GM12878 (cell line): ENCODE measurements around the gene RSKR. TPM values are rescaled to one million over a fixed set of nuclear protein-coding genes. Genes with fewer than 3 reads are reported as not detected.

ENCODE experiments used
- ATAC-seq: fragments of 200-7000 bp; cut with Tn5 transposase; 3 replicates; pipeline ENCODE4 v1.9.1; 2020; ENCODE audit warnings: mild to moderate bottlenecking, moderate library complexity
- BruUV-seq: library from RNA; stranded (reverse); fragments of 400-500 nt; replicated peaks from 2 replicates; lab custom pipeline; 2021; lab: Mats Ljungman, UMichigan
- CTCF ChIA-PET: fragments of 300-600 bp; sonication (Branson Sonifier 250); formaldehyde crosslinking; extraction: SDS; loops from one replicate; lab custom pipeline; 2021; ENCODE audit warnings: inconsistent platforms; lab: Yijun Ruan, JAX
- POLR2A ChIA-PET: fragments of 350-600 bp; formaldehyde crosslinking; extraction: SDS; loops from one replicate; lab custom pipeline; 2021; ENCODE audit warnings: inconsistent platforms; lab: Charles Lee
- RAD21 ChIA-PET: fragments of 300-600 bp; sonication (Branson Sonifier 250); formaldehyde crosslinking; loops from one replicate; lab custom pipeline; 2023; ENCODE audit warnings: antibody characterized with exemption; ENCODE audit not compliant: unreplicated experiment; lab: Charles Lee
- SMC1A ChIA-PET: fragments of 300-600 bp; sonication (Branson Sonifier 250); formaldehyde crosslinking; loops from one replicate; lab custom pipeline; 2023; ENCODE audit not compliant: unreplicated experiment, uncharacterized antibody; lab: Charles Lee
- DNase-seq: peaks from one replicate; pipeline ENCODE4 v3.0.0-alpha.2; 2011; ENCODE audit warnings: low read depth, low spot score
- FAIRE-seq: peaks from 3 replicates; lab custom pipeline; 2011; peaks lifted over from hg19 to GRCh38; lab: Jason Lieb, UNC
- H2AFZ ChIP-seq: 2 replicates; pipeline ENCODE4 v1.6.0; 2011; ENCODE audit warnings: low read depth, low read length, control low read depth; ENCODE audit not compliant: control insufficient read depth
- H3K27ac ChIP-seq: 2 replicates; pipeline ENCODE4 v1.5.1; 2011; ENCODE audit warnings: control low read depth; ENCODE audit not compliant: control insufficient read depth, insufficient read depth
- H3K27me3 ChIP-seq, 2 experiments: replicated peaks in 1 of 2; 2 replicates each; pipeline versions ENCODE4 v1.6.0 to v1.6.1; 2011; ENCODE audit warnings: low read length in 1 of 2; ENCODE audit not compliant: control insufficient read depth in 2 of 2, insufficient read depth in 2 of 2
- H3K36me3 ChIP-seq, 2 experiments: 2 replicates each; pipeline ENCODE4 v1.5.1; 2011; ENCODE audit warnings: low read length in 1 of 2; ENCODE audit not compliant: control insufficient read depth in 2 of 2, insufficient read depth in 2 of 2
- H3K4me1 ChIP-seq: 2 replicates; pipeline ENCODE4 v1.6.1; 2011; ENCODE audit warnings: mild to moderate bottlenecking, low read length, moderate library complexity, mixed read lengths; ENCODE audit not compliant: control insufficient read depth, insufficient read depth
- H3K4me2 ChIP-seq: 2 replicates; pipeline ENCODE4 v1.6.0; 2011; ENCODE audit warnings: control low read depth; ENCODE audit not compliant: control insufficient read depth, insufficient read depth
- H3K4me3 ChIP-seq: fragments of 200-600 bp; sonication (generic); 2 replicates; pipeline ENCODE4 v1.5.1; 2016
- H3K79me2 ChIP-seq: 2 replicates; pipeline ENCODE4 v1.6.0; 2011; ENCODE audit warnings: low read length; ENCODE audit not compliant: control insufficient read depth, insufficient read depth
- H3K9ac ChIP-seq: 2 replicates; pipeline ENCODE4 v1.8.0; 2011; ENCODE audit warnings: low read length, control low read depth, mixed read lengths; ENCODE audit not compliant: control insufficient read depth, insufficient read depth
- H3K9me3 ChIP-seq: replicated peaks from 3 replicates; pipeline ENCODE4 v1.5.1; 2011; ENCODE audit warnings: mild to moderate bottlenecking, low read length; ENCODE audit not compliant: control insufficient read depth, insufficient read depth
- H4K20me1 ChIP-seq: 2 replicates; pipeline ENCODE4 v1.6.0; 2011; ENCODE audit not compliant: control insufficient read depth, insufficient read depth
- CBX5 ChIP-seq: sonication (generic); IDR thresholded peaks from 2 replicates; pipeline ENCODE4 v1.6.1; 2016; ENCODE audit warnings: low read depth, moderate library complexity, mild to moderate bottlenecking, inconsistent platforms
- ESRRA ChIP-seq: IDR thresholded peaks from 2 replicates; pipeline ENCODE4 v1.6.1; 2012; ENCODE audit warnings: mild to moderate bottlenecking, low read length, improper control_type of control experiment
- FOXM1 ChIP-seq: IDR thresholded peaks from 2 replicates; pipeline ENCODE4 v1.6.1; 2012; ENCODE audit warnings: low read depth, mild to moderate bottlenecking, inconsistent platforms, low read length, moderate library complexity
- IRF4 ChIP-seq: IDR thresholded peaks from 2 replicates; pipeline ENCODE4 v1.6.1; 2011; ENCODE audit warnings: low read depth, low read length
- KAT2A ChIP-seq: conservative IDR thresholded peaks from 2 replicates; pipeline ENCODE4 v1.6.1; 2011; ENCODE audit warnings: low read depth, low read length; ENCODE audit not compliant: control insufficient read depth
- NBN ChIP-seq: fragments of 450-650 bp; IDR thresholded peaks from 2 replicates; pipeline ENCODE4 v1.6.1; 2016
- NRF1 ChIP-seq: conservative IDR thresholded peaks from 2 replicates; pipeline ENCODE4 v1.6.1; 2011; ENCODE audit warnings: mild to moderate bottlenecking, low read depth, low read length, improper control_type of control experiment
- RB1 ChIP-seq: fragments of 450-650 bp; formaldehyde crosslinking; IDR thresholded peaks from 2 replicates; pipeline ENCODE4 v1.6.1; 2017; ENCODE audit warnings: mild to moderate bottlenecking, borderline replicate concordance
- SIX5 ChIP-seq: IDR thresholded peaks from 2 replicates; pipeline ENCODE4 v1.6.1; 2011; ENCODE audit warnings: mild to moderate bottlenecking, low read depth, low read length, moderate library complexity; ENCODE audit not compliant: severe bottlenecking
- TBL1XR1 ChIP-seq: IDR thresholded peaks from 2 replicates; pipeline ENCODE4 v1.6.1; 2012; ENCODE audit warnings: low read depth, low read length, improper control_type of control experiment
- YY1 ChIP-seq: IDR thresholded peaks from 2 replicates; pipeline ENCODE4 v1.6.1; 2011; ENCODE audit warnings: low read depth, mild to moderate bottlenecking, low read length
- ZBED1 ChIP-seq: IDR thresholded peaks from 2 replicates; pipeline ENCODE4 v1.6.1; 2016; ENCODE audit warnings: borderline replicate concordance
- ZNF217 ChIP-seq: fragments of 450-650 bp; IDR thresholded peaks from 2 replicates; pipeline ENCODE4 v1.6.1; 2017; ENCODE audit warnings: antibody characterized with exemption, mild to moderate bottlenecking
- WGBS: methylation state at CpG from one replicate; pipeline ENCODE4 v1.1.6; 2016; ENCODE audit warnings: low lambda C conversion rate; ENCODE audit not compliant: insufficient replicate concordance, insufficient coverage; ENCODE audit errors: missing lambda C conversion rate; 5-methylcytosine and 5-hydroxymethylcytosine counted together
- in situ Hi-C: fragments of 300-500 bp; cut with MboI; formaldehyde crosslinking; loops from 9 replicates; pipeline ENCODE4 v1.14.3; 2018; ENCODE audit warnings: mixed read lengths
- intact Hi-C: fragments of 100-400 bp; cut with micrococcal nuclease; formaldehyde crosslinking; loops from one replicate; pipeline ENCODE4 v1.14.2; 2022; ENCODE audit not compliant: unreplicated experiment
- polyA plus RNA-seq, 11 experiments: library from polyadenylated mRNA; depleted of rRNA in 4 of 11; unstranded in 6 of 11; stranded (reverse) in 5 of 11; fragments of >200 nt; fragmentation: Nextera tagmentation in 4 of 11; fragmentation: Illumina TruSeq in 1 of 11; extraction: Ambion mirVana in 4 of 11; extraction: Trizol in 1 of 11; gene quantifications; 1 replicate in 1 of 11; 2 replicates in 10 of 11; pipeline versions ENCODE4 v1.2.1 to v1.2.3, GENCODE V29; 2011 to 2016; ENCODE audit warnings: inconsistent platforms in 2 of 11, missing spikeins in 2 of 11, low read depth in 1 of 11
- total RNA-seq, 4 experiments: library from RNA; depleted of rRNA in 3 of 4; stranded (reverse); fragments of >200 nt in 3 of 4; fragmentation: Illumina TruSeq in 1 of 4; extraction: Trizol in 1 of 4; gene quantifications; 2 replicates each; pipeline versions ENCODE4 v1.2.1 to v1.2.3, GENCODE V29; 2013 to 2021
- TF ChIP-seq, protein P1 (sequence below): IDR thresholded peaks from 2 replicates; pipeline ENCODE4 v1.6.1; 2012; ENCODE audit warnings: improper control_type of control experiment, low read depth, low read length; ENCODE audit not compliant: insufficient replicate concordance
- TF ChIP-seq, protein P2 (sequence below), 3 experiments: IDR thresholded peaks in 2 of 3; conservative IDR thresholded peaks in 1 of 3; 2 replicates each; pipeline ENCODE4 v1.5.1; 2011; ENCODE audit warnings: low read depth in 3 of 3, low read length in 3 of 3, mild to moderate bottlenecking in 3 of 3, control low read depth in 2 of 3, moderate library complexity in 2 of 3, inconsistent platforms in 1 of 3, mixed read lengths in 1 of 3; ENCODE audit not compliant: control insufficient read depth in 2 of 3, insufficient read depth in 1 of 3; ENCODE audit errors: extremely low read depth in 1 of 3
- TF ChIP-seq, protein P3 (sequence below): IDR thresholded peaks from 2 replicates; pipeline ENCODE4 v1.6.1; 2011; ENCODE audit warnings: borderline replicate concordance, low read depth, mild to moderate bottlenecking, moderate library complexity, low read length; ENCODE audit not compliant: insufficient read depth, poor library complexity, severe bottlenecking

RSKR gene
- total and polyA plus RNA-seq, 10 of the 15 experiments (the other 5 are each of a cell fraction or from before 2014, with no cell fraction given): 0.52 to 22.4 (median 8.7) TPM

DNA sequence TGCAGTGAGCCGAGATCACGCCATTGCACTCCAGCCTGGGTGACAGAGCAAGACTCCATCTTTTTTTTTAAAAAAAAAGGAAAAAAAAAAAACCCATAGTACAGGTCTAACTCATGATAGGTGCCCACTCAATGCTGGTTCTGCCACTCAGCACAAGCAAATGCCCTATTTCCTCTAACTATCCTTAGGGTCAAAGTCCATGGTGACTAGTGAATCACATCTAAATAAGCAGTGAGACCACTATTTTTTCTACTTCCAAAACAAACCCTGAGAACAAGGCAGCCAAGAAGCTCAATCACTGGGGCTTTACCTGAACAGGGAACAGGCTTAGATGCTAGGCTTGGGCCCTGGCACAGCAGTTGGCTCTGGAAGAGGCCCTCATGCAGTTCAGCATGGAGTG, 27.6 kb upstream of the RSKR start:
- H3K4me1 ChIP-seq: peaks cover 9% of the 10 kb centered on the region
- CTCF ChIA-PET: interaction anchor here (0.7 to 6.0 kb wide), 3 partner anchors 20 to 53 kb away, joined by 4 to 56 read pairs (median 5); partner anchors contain the start of genes SDF2 and SUPT6H
- no peak overlapping the region for H2AFZ ChIP-seq
- BruUV-seq: no TSS peak
- H3K27ac ChIP-seq: no peak overlapping the region
- H3K36me3 ChIP-seq: peaks cover 27 to 54% of the 10 kb centered on the region in 2 experiments
- intact Hi-C loops: no loop called here
- in situ Hi-C loops: no loop called here
- no peaks in the 10 kb centered on the region; the same call in 1 of the 2 replicates for H4K20me1 ChIP-seq
- no peak overlapping the region for H3K4me2 ChIP-seq
- H3K9me3 ChIP-seq: no peaks in the 10 kb centered on the region
- 96% methylated on average over 2 of the region's 2 CpGs for WGBS
- POLR2A ChIA-PET: interaction anchor here (5.4 kb wide), 1 partner anchor 65 kb away, joined by 25 read pairs; the partner anchor contains the start of gene ALDOC
- H3K9ac ChIP-seq: no peak overlapping the region
- FAIRE-seq (no peak), DNase-seq (no peak), ATAC-seq (no peak)
- SMC1A ChIA-PET: interaction anchor here (1.6 kb wide), 1 partner anchor 11 kb away, joined by 4 read pairs; no protein-coding TSS in a partner anchor
- no peak overlapping the region for H3K4me3 ChIP-seq
- peaks cover 33% of the 10 kb centered on the region for H3K79me2 ChIP-seq
- RAD21 ChIA-PET: interaction anchor here (1.7 kb wide), 1 partner anchor 34 kb away, joined by 3 read pairs; no protein-coding TSS in a partner anchor
- H3K27me3 ChIP-seq: no peaks in the 10 kb centered on the region
- TF ChIP-seq FOXM1 (no peak), NRF1 (no peak), RB1 (no peak), ESRRA (no peak), ZBED1 (no peak), IRF4 (no peak), TBL1XR1 (no peak), NBN (no peak), KAT2A (no peak), ZNF217 (no peak), SIX5 (no peak), YY1 (no peak), CBX5 (no peak)
- TF ChIP-seq, protein P1, sequence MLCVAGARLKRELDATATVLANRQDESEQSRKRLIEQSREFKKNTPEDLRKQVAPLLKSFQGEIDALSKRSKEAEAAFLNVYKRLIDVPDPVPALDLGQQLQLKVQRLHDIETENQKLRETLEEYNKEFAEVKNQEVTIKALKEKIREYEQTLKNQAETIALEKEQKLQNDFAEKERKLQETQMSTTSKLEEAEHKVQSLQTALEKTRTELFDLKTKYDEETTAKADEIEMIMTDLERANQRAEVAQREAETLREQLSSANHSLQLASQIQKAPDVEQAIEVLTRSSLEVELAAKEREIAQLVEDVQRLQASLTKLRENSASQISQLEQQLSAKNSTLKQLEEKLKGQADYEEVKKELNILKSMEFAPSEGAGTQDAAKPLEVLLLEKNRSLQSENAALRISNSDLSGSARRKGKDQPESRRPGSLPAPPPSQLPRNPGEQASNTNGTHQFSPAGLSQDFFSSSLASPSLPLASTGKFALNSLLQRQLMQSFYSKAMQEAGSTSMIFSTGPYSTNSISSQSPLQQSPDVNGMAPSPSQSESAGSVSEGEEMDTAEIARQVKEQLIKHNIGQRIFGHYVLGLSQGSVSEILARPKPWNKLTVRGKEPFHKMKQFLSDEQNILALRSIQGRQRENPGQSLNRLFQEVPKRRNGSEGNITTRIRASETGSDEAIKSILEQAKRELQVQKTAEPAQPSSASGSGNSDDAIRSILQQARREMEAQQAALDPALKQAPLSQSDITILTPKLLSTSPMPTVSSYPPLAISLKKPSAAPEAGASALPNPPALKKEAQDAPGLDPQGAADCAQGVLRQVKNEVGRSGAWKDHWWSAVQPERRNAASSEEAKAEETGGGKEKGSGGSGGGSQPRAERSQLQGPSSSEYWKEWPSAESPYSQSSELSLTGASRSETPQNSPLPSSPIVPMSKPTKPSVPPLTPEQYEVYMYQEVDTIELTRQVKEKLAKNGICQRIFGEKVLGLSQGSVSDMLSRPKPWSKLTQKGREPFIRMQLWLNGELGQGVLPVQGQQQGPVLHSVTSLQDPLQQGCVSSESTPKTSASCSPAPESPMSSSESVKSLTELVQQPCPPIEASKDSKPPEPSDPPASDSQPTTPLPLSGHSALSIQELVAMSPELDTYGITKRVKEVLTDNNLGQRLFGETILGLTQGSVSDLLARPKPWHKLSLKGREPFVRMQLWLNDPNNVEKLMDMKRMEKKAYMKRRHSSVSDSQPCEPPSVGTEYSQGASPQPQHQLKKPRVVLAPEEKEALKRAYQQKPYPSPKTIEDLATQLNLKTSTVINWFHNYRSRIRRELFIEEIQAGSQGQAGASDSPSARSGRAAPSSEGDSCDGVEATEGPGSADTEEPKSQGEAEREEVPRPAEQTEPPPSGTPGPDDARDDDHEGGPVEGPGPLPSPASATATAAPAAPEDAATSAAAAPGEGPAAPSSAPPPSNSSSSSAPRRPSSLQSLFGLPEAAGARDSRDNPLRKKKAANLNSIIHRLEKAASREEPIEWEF: no peak
- TF ChIP-seq, protein P2, sequence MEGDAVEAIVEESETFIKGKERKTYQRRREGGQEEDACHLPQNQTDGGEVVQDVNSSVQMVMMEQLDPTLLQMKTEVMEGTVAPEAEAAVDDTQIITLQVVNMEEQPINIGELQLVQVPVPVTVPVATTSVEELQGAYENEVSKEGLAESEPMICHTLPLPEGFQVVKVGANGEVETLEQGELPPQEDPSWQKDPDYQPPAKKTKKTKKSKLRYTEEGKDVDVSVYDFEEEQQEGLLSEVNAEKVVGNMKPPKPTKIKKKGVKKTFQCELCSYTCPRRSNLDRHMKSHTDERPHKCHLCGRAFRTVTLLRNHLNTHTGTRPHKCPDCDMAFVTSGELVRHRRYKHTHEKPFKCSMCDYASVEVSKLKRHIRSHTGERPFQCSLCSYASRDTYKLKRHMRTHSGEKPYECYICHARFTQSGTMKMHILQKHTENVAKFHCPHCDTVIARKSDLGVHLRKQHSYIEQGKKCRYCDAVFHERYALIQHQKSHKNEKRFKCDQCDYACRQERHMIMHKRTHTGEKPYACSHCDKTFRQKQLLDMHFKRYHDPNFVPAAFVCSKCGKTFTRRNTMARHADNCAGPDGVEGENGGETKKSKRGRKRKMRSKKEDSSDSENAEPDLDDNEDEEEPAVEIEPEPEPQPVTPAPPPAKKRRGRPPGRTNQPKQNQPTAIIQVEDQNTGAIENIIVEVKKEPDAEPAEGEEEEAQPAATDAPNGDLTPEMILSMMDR (IDR thresholded peaks at IDR 0.05 in 2 of 3, conservative IDR thresholded peaks at IDR 0.05 in 1 of 3; ENCODE audit: control insufficient read depth in 2 of 3, extremely low read depth in 1 of 3, insufficient read depth in 1 of 3, low read depth in 3 of 3, low read length in 3 of 3): no peak
- TF ChIP-seq, protein P3, sequence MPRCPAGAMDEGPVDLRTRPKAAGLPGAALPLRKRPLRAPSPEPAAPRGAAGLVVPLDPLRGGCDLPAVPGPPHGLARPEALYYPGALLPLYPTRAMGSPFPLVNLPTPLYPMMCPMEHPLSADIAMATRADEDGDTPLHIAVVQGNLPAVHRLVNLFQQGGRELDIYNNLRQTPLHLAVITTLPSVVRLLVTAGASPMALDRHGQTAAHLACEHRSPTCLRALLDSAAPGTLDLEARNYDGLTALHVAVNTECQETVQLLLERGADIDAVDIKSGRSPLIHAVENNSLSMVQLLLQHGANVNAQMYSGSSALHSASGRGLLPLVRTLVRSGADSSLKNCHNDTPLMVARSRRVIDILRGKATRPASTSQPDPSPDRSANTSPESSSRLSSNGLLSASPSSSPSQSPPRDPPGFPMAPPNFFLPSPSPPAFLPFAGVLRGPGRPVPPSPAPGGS: no peak
